GM12878 (cell line): Measurements from ENCODE around the gene KRT4.

ENCODE experiments used
- CREM ChIP-seq: IDR thresholded peaks from 2 replicates; pipeline ENCODE4 v1.6.1; 2014; ENCODE audit warnings: antibody characterized with exemption, low read depth
- EP300 ChIP-seq, 2 experiments: fragments of 150-350 bp in 1 of 2; IDR thresholded peaks; 2 replicates each; pipeline ENCODE4 v1.6.1; 2011 to 2012; ENCODE audit warnings: low read depth in 2 of 2, low read length in 2 of 2, borderline replicate concordance in 1 of 2, improper control_type of control experiment in 1 of 2, inconsistent platforms in 1 of 2; ENCODE audit not compliant: control insufficient read depth in 1 of 2
- EZH2 ChIP-seq: IDR thresholded peaks from 2 replicates; pipeline ENCODE4 v1.6.1; 2012; ENCODE audit warnings: low read depth, mild to moderate bottlenecking, control low read depth, inconsistent platforms, low read length, borderline replicate concordance; ENCODE audit not compliant: control insufficient read depth
- HSF1 ChIP-seq: fragments of 150-350 bp; IDR thresholded peaks from 2 replicates; pipeline ENCODE4 v1.6.1; 2014; ENCODE audit warnings: mild to moderate bottlenecking, low read depth, low read length
- MYC ChIP-seq: IDR thresholded peaks from 2 replicates; pipeline ENCODE4 v1.6.1; 2011; ENCODE audit warnings: mild to moderate bottlenecking, low read length, moderate library complexity, inconsistent platforms; ENCODE audit not compliant: insufficient read depth, insufficient replicate concordance, insufficient read length, severe bottlenecking
- PML ChIP-seq: IDR thresholded peaks from 2 replicates; pipeline ENCODE4 v1.6.1; 2012; ENCODE audit warnings: low read length, inconsistent platforms
- POLR2A ChIP-seq: IDR thresholded peaks from 2 replicates; pipeline ENCODE4 v1.6.1; 2011; ENCODE audit warnings: low read depth, mild to moderate bottlenecking, low read length
- RELB ChIP-seq: fragments of 450-650 bp; IDR thresholded peaks from 2 replicates; pipeline ENCODE4 v1.6.1; 2017; ENCODE audit warnings: low read depth, mild to moderate bottlenecking, moderate library complexity
- REST ChIP-seq: IDR thresholded peaks from 2 replicates; pipeline ENCODE4 v1.6.1; 2012; ENCODE audit warnings: mild to moderate bottlenecking, low read depth, low read length
- SP1 ChIP-seq: IDR thresholded peaks from one replicate; pipeline ENCODE4 v1.6.1; 2011; ENCODE audit warnings: low read depth, low read length
- ZBTB40 ChIP-seq: fragments of 450-650 bp; IDR thresholded peaks from 2 replicates; pipeline ENCODE4 v1.6.1; 2016; ENCODE audit warnings: mild to moderate bottlenecking, moderate library complexity, borderline replicate concordance
- ZNF207 ChIP-seq: fragments of 450-650 bp; IDR thresholded peaks from 2 replicates; pipeline ENCODE4 v1.6.1; 2014; ENCODE audit warnings: antibody characterized with exemption, mild to moderate bottlenecking, borderline replicate concordance
- ZNF622 ChIP-seq: fragments of 450-650 bp; IDR thresholded peaks from 2 replicates; pipeline ENCODE4 v1.6.1; 2017; ENCODE audit warnings: mild to moderate bottlenecking, inconsistent platforms
- TF ChIP-seq, protein P1 (sequence below): IDR thresholded peaks from 2 replicates; pipeline ENCODE4 v1.6.1; 2012; ENCODE audit warnings: low read depth, low read length, improper control_type of control experiment

DNA sequence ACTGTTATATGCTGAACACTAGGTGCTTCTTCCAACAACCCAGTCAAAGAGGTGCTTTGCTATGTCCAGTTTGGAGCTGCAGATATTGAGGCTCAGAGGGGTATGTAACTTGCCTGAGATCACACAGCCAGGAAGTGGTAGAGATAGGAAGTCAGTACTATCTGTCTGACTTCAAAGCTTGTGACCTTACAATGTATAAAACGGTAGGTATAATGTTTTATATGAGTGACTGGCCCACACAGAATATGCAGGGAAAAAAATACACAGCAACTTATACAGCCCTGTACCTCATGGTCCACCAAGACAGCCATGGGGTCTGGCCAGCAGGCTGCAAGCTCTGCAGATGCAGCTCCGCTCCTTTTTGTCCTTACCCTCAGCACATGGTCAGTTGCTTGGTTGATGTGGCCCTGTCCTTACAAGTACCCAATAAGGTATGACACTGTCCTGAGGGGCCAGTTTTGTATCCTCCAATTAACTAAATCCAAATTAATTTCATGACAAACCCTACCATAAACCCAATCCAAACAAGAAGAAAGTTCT is 3.9 kb upstream of the KRT4 start:
- no peak for TF ChIP-seq ZNF207
- no peak for TF ChIP-seq ZBTB40
- no peak for TF ChIP-seq SP1
- no peak for TF ChIP-seq ZNF622
- TF ChIP-seq CREM: no peak
- no peak for TF ChIP-seq EP300 (IDR thresholded peaks at IDR 0.05; ENCODE audit: borderline replicate concordance in 1 of 2, control insufficient read depth in 1 of 2, low read depth in 2 of 2, low read length in 2 of 2)
- no peak for TF ChIP-seq EZH2
- TF ChIP-seq RELB: no peak
- TF ChIP-seq POLR2A: no peak
- no peak for TF ChIP-seq HSF1
- no peak for TF ChIP-seq MYC
- TF ChIP-seq REST: no peak
- TF ChIP-seq, protein P1, sequence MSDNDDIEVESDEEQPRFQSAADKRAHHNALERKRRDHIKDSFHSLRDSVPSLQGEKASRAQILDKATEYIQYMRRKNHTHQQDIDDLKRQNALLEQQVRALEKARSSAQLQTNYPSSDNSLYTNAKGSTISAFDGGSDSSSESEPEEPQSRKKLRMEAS: no peak
- TF ChIP-seq PML: no peak
